ENCODE measurements around the gene ACAP2. TPM values are rescaled to one million over a fixed set of nuclear protein-coding genes. Genes with fewer than 3 reads are reported as not detected.
"Not testable (repeated sequence)": the region's sequence is repeated elsewhere in the genome, so short reads cannot be mapped to it uniquely, and the experiment has no call there.

ACAP2 gene
- total RNA-seq, 1 donor = 91.1 TPM

DNA sequence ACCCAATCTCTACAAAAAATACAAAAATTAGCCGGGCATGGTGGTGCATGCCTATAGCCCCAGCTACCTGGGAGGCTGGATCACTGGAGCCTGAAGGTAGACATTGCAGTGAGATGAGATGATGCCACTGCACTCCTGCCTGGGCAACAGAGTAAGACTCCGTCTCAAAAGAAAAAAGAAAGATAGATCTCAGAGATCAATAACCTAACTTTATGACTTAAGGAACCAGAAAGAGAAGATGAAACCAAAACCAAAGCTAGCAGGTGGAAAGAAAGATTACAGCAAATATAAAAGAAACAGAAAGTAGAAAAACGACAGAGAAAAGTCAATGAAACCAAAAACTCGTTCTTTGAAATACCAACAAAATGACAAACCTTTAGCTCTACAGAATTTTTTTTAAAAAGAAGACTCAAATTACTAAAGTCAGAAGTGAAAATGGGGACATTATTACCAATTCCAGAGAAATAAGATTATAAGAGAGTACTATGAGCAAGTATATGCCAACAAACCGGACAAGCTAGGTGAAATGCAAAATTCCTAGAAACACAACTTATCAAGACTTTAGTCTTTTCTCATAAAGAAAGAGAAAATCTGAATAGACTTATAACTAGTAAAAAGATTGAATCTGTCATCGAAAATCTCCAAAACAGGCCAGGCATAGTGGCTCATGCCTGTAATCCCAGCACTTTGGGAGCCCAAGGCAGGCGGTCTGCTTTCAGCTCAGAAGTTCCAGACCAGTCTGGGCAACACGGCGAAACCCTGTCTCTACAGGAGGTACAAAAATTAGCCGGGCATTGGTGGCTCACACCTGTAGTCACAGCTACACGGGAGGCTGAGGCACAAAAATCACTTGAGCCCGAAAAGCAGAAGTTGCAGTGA, 35.0 kb downstream of the ACAP2 start:
- DNase-seq (ENCODE audit: low read depth) = no peak
- H3K4me3 ChIP-seq (ENCODE audit: low read depth, low read length) = no peak overlapping the region
- TF ChIP-seq, protein P1, sequence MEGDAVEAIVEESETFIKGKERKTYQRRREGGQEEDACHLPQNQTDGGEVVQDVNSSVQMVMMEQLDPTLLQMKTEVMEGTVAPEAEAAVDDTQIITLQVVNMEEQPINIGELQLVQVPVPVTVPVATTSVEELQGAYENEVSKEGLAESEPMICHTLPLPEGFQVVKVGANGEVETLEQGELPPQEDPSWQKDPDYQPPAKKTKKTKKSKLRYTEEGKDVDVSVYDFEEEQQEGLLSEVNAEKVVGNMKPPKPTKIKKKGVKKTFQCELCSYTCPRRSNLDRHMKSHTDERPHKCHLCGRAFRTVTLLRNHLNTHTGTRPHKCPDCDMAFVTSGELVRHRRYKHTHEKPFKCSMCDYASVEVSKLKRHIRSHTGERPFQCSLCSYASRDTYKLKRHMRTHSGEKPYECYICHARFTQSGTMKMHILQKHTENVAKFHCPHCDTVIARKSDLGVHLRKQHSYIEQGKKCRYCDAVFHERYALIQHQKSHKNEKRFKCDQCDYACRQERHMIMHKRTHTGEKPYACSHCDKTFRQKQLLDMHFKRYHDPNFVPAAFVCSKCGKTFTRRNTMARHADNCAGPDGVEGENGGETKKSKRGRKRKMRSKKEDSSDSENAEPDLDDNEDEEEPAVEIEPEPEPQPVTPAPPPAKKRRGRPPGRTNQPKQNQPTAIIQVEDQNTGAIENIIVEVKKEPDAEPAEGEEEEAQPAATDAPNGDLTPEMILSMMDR (IDR thresholded peaks at IDR 0.05; ENCODE audit: insufficient read depth, low read depth, low read length) = no peak

DNA sequence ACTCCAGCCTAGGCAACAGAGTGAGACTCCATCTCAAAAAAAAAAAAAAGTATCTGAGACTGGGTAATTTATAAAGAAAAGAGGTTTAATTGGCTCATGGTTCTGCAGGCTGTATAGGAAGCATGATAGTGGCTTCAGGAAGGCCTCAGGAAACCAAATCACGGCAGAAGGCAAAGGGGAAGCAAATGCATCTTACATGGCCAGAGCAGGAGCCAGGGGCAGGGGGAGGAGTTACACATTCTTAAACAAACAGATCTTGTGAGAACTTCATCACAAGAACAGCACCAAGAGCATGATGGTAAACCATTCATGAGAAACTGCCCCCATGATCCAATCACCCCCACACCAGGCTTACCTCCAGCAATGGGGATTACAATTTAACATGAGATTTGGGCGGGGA, 37.2 kb downstream of the ACAP2 start:
- TF ChIP-seq, protein P1 (IDR thresholded peaks at IDR 0.05; ENCODE audit: insufficient read depth, low read depth, low read length) = no peak
- H3K4me3 ChIP-seq (ENCODE audit: low read depth, low read length) = no peak overlapping the region
- no peak for DNase-seq (ENCODE audit: low read depth)

DNA sequence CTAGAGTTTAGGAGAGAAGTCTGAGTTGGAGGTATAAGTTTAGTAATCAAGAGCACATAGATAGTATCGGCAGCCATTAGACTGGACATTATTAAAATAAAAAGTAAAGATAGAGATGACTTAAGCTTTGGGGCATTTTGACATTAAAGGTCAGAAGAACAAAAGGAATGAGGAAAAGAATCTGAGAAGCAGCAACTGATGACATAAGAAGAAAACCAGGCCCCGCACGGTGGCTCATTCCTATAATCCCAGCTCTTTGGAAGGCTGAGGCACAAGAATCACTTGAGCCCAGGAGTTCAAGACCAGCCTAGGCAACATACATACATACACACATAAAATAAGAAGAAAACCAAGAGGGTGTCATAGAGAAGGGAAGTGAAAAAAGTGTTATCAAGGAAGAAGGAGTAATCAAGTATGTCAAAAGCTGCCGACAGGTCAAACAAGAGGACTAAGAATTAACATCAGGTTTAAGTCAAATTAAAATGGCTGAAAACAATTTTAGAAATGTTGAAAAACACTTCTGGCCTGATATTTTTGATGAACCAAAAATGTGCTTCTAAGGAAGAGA, 38.9 kb downstream of the ACAP2 start:
- no peak overlapping the region for H3K4me3 ChIP-seq (ENCODE audit: low read depth, low read length)
- TF ChIP-seq, protein P1 (IDR thresholded peaks at IDR 0.05; ENCODE audit: insufficient read depth, low read depth, low read length) = no peak
- peak; percentile 21 for DNase-seq (ENCODE audit: low read depth)

DNA sequence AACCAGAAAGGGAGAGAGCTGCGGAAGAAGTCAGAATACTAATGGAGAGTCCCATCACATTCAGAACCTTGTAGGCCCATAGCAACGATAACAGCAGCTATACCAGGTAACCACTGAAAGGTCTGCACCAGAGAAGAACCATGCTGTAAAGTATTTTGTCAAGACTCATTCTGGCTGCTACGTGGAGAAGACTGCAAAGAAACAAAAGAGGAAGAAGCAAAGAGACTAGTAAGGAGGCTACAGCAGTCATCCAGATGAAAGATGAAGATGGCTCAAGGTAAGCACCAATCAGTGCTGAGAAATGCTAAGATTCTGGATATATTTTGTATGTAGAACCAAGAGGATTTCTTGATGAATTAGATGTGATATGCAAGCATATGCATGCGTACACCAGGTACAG, 39.6 kb downstream of the ACAP2 start:
- H3K4me3 ChIP-seq (ENCODE audit: low read depth, low read length) = no peak overlapping the region
- TF ChIP-seq, protein P1 (IDR thresholded peaks at IDR 0.05; ENCODE audit: insufficient read depth, low read depth, low read length) = no peak
- no peak for DNase-seq (ENCODE audit: low read depth)

DNA sequence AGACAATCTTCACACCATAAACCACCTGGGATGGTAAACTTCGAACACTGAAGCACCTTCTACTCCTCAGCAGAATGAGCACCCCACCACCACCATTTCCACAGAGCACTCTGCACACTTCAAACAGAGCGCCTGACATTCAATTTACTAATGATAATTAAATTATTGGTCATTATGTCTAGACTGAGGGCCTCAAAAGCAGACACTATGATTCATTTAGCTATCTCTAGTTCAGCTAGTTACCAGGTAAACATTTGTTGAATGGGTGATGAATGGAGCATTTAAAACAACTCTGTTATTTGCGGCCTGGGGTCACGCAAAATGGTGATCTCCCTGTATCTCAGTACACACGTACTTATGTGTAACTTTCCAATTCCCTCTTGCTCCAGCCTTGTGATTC, 40.9 kb downstream of the ACAP2 start:
- H3K4me3 ChIP-seq (ENCODE audit: low read depth, low read length) = no peak overlapping the region
- DNase-seq (ENCODE audit: low read depth) = no peak
- TF ChIP-seq, protein P1 (IDR thresholded peaks at IDR 0.05; ENCODE audit: insufficient read depth, low read depth, low read length) = no peak

DNA sequence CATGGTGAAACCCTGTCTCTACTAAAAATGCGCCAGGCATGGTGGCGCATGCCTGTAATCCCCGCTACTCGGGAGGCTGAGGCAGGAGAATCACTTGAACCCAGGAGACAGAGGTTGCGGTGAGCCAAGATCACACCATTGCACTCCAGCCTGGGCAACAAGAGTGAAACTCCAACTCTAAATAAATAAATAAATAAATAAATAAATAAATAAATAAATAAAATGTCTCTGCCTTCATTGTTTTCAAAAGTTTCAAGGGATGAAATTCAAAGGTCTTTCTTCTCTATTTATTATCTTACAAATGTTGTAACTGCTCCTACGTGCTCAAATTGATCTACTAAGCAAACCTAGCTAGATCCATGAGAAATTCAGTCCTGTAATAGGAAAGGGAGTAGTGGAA, 44.4 kb downstream of the ACAP2 start:
- not testable (repeated sequence) for H3K4me3 ChIP-seq (ENCODE audit: low read depth, low read length); DNase-seq (ENCODE audit: low read depth)

DNA sequence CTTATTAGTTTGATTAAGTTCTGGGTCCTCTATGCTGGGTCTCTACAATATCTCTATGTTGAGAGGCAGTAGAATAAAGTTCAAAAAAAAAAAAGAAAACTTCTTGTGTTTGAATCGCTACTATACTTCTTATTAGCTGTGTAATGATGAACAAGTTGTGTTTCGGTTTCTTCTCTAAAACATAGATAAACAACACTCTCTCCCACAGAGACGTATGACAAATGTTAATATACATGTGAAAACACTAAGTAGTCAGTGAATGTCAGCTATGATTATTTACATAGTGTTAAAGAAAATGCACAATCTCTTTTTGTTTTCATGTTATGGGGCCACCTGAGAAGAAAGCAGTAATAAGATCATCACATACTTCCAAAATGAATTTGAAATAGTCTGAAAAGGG, 45.3 kb downstream of the ACAP2 start:
- TF ChIP-seq, protein P1 (IDR thresholded peaks at IDR 0.05; ENCODE audit: insufficient read depth, low read depth, low read length) = no peak
- no peak overlapping the region for H3K4me3 ChIP-seq (ENCODE audit: low read depth, low read length)
- DNase-seq (ENCODE audit: low read depth) = no peak

All from fibroblast of villous mesenchyme (primary cell).